ENCODE results near the gene RCBTB1. TPM values are rescaled to one million over a fixed set of nuclear protein-coding genes. Genes with fewer than 3 reads are reported as not detected.

RCBTB1 gene
- total and polyA plus RNA-seq, 7 experiments from 2014 or later: 8.1 to 22.2 (median 19.9) TPM

- Histone ChIP-seq H3K36me3 (ENCODE audit: control insufficient read depth in 2 of 3, insufficient read depth in 3 of 3, low read length in 3 of 3) (peaks cover 0 to 18% (median 7%) of the 10 kb centered on the region in 3 experiments), H3K4me1 (ENCODE audit: control insufficient read depth in 2 of 2, insufficient read depth in 2 of 2, low read length in 2 of 2) (peaks cover 0 to 3% of the 10 kb centered on the region in 2 donors), H3K9me3 (ENCODE audit: control insufficient read depth in 2 of 3, low read length in 3 of 3) (no peaks in the 10 kb centered on the region), H3K27ac (ENCODE audit: low read depth, low read length) (no peak overlapping the region), H3K27me3 (ENCODE audit: control insufficient read depth in 2 of 2, insufficient read depth in 2 of 2, low read length in 2 of 2) (no peaks in the 10 kb centered on the region), H3K4me3 (ENCODE audit: low read length) (no peak overlapping the region)
- intact Hi-C loops (cut with micrococcal nuclease): no loop called here
- Mint-ChIP-seq H3K9me3 (no peaks in the 10 kb centered on the region), H3K4me1 (peaks cover 0 to 9% (median 5%) of the 10 kb centered on the region in 7 donors), H3K27ac (peak overlapping the region in 3 of 9 donors; percentile 6 to 65 (median 39)), H3K36me3 (peaks cover 4 to 47% (median 13%) of the 10 kb centered on the region in 5 donors), H3K27me3 (no peaks in the 10 kb centered on the region), H3K4me3 (no peak overlapping the region)
- ATAC-seq (no peak), DNase-seq (no peak)
- CTCF ChIA-PET: no interaction called here
- POLR2A ChIA-PET: no interaction called here
These were observed 39.7 kb downstream of the RCBTB1 start for GRCh38 chr13:49545661-49546060.

- no peak for DNase-seq
- peak overlapping the region in 1 of 9 donors; percentile 67 for H3K27ac Mint-ChIP-seq
- no peaks in the 10 kb centered on the region for H3K27me3 ChIP-seq (ENCODE audit: control insufficient read depth in 2 of 2, insufficient read depth in 2 of 2, low read length in 2 of 2)
- POLR2A ChIA-PET: interaction anchor here (1.4 kb wide), 1 partner anchor 99 kb away, joined by 4 read pairs; the partner anchor contains the start of genes CAB39L and SETDB2
- intact Hi-C loops (cut with micrococcal nuclease): loop anchor here (5.0 kb wide), 3 partner anchors 46 to 101 kb away; partner anchors contain the start of genes CAB39L (in 1 of the 2), PHF11 (in 1 of the 2) and SETDB2 (in 1 of the 2)
- peaks cover 5 to 26% (median 22%) of the 10 kb centered on the region in 7 donors for H3K4me1 Mint-ChIP-seq
- peaks cover 0 to 8% (median 7%) of the 10 kb centered on the region in 3 experiments for H3K36me3 ChIP-seq (ENCODE audit: control insufficient read depth in 2 of 3, insufficient read depth in 3 of 3, low read length in 3 of 3)
- H3K4me3 Mint-ChIP-seq: no peak overlapping the region
- no peaks in the 10 kb centered on the region for H3K9me3 Mint-ChIP-seq
- H3K36me3 Mint-ChIP-seq: peaks cover 5 to 31% (median 20%) of the 10 kb centered on the region in 5 donors
- no peaks in the 10 kb centered on the region for H3K27me3 Mint-ChIP-seq
- CTCF ChIA-PET: interaction anchor here (0.6 kb wide), 1 partner anchor 96 kb away, joined by 3 read pairs; no protein-coding TSS in a partner anchor
- H3K9me3 ChIP-seq (ENCODE audit: control insufficient read depth in 2 of 3, low read length in 3 of 3): no peaks in the 10 kb centered on the region
- no peak overlapping the region for H3K4me3 ChIP-seq (ENCODE audit: low read length)
- no peak for ATAC-seq
- peaks cover 0 to 18% of the 10 kb centered on the region in 2 donors for H3K4me1 ChIP-seq (ENCODE audit: control insufficient read depth in 2 of 2, insufficient read depth in 2 of 2, low read length in 2 of 2)
- no peak overlapping the region for H3K27ac ChIP-seq (ENCODE audit: low read depth, low read length)
These were observed 41.7 kb downstream of the RCBTB1 start for GRCh38 chr13:49543656-49544055.

DNA sequence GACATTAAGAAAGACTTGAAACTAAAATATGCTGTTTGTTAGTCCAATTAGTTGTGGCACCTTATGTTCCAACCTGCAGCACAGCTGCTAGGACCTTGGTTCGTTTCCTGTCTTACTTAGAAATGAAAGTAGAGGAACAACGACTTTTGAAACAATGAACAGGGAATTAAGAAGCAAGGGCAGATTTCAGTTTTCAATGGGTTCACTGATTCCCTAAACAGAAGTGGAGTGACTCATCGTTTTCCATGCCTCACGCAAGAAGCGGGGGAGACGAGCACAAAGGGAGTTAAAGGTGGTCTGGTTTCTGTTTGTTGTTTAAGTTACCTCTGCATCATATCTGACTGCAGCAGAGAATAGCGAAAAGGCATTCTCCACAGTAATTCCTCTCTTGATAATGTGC lies 44.8 kb downstream of the RCBTB1 start:
- peak in 6 of 9 donors; percentile 25 to 46 (median 30) for DNase-seq
- POLR2A ChIA-PET: interaction anchor here (1.0 to 3.8 kb wide), 6 partner anchors 45 to 96 kb away, joined by 3 to 25 read pairs (median 8); partner anchors contain the start of genes ARL11, CAB39L, PHF11 and RCBTB1
- no peaks in the 10 kb centered on the region for H3K27me3 Mint-ChIP-seq
- CTCF ChIA-PET: interaction anchor here (0.6 to 0.8 kb wide), 2 partner anchors 63 to 297 kb away, joined by 3 read pairs; no protein-coding TSS in a partner anchor
- intact Hi-C loops (cut with micrococcal nuclease): loop anchor here (1.0 to 5.0 kb wide), 6 partner anchors 43 to 98 kb away; partner anchors contain the start of genes PHF11 (in 2 of the 2), RCBTB1 (in 2 of the 2), CAB39L (in 1 of the 2) and SETDB2 (in 1 of the 2)
- peak; percentile 44 for ATAC-seq
- H3K36me3 ChIP-seq (ENCODE audit: control insufficient read depth in 2 of 3, insufficient read depth in 3 of 3, low read length in 3 of 3): peaks cover 0 to 6% (median 0%) of the 10 kb centered on the region in 3 experiments
- H3K4me3 ChIP-seq (ENCODE audit: low read length): peak overlapping the region; percentile 38
- H3K4me1 ChIP-seq (ENCODE audit: control insufficient read depth in 2 of 2, insufficient read depth in 2 of 2, low read length in 2 of 2): peaks cover 0 to 18% of the 10 kb centered on the region in 2 donors
- peaks cover 5 to 27% (median 13%) of the 10 kb centered on the region in 5 donors for H3K36me3 Mint-ChIP-seq
- no peaks in the 10 kb centered on the region for H3K9me3 Mint-ChIP-seq
- peak overlapping the region; percentile 76 for H3K27ac ChIP-seq (ENCODE audit: low read depth, low read length)
- H3K9me3 ChIP-seq (ENCODE audit: control insufficient read depth in 2 of 3, low read length in 3 of 3): no peaks in the 10 kb centered on the region
- peak overlapping the region; percentile 79 to 89 (median 83) for H3K4me3 Mint-ChIP-seq
- peak overlapping the region; percentile 89 to 99 (median 94) for H3K27ac Mint-ChIP-seq
- no peaks in the 10 kb centered on the region for H3K27me3 ChIP-seq (ENCODE audit: control insufficient read depth in 2 of 2, insufficient read depth in 2 of 2, low read length in 2 of 2)
- H3K4me1 Mint-ChIP-seq: peaks cover 5 to 26% (median 23%) of the 10 kb centered on the region in 7 donors

DNA sequence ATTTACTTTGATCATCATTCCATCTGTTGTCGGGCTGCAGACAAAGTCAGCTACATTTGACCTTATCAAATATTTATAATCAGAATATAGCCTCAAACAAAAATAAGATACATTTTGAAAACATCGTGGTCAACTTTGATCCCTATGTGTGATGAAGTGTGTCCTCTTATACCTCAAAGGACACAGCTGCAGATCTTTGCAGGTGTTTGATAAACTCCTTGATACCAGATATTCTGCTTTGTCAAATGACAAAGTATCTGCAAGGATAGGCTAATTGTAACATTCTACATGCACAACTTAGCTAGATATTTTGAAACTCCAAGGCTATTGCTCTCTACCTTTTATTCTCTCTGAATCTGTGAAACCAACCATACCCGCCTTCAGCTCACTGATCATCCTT lies 45.6 kb downstream of the RCBTB1 start:
- H3K27me3 ChIP-seq (ENCODE audit: control insufficient read depth in 2 of 2, insufficient read depth in 2 of 2, low read length in 2 of 2): no peaks in the 10 kb centered on the region
- intact Hi-C loops (cut with micrococcal nuclease): loop anchor here (1.0 to 5.0 kb wide), 6 partner anchors 42 to 97 kb away; partner anchors contain the start of genes PHF11 (in 2 of the 2), RCBTB1 (in 2 of the 2), CAB39L (in 1 of the 2) and SETDB2 (in 1 of the 2)
- CTCF ChIA-PET: interaction anchor here (0.6 to 0.7 kb wide), 2 partner anchors 58 to 60 kb away, joined by 3 read pairs; no protein-coding TSS in a partner anchor
- no peak for DNase-seq
- H3K27me3 Mint-ChIP-seq: no peaks in the 10 kb centered on the region
- peak overlapping the region; percentile 87 to 99 (median 91) for H3K27ac Mint-ChIP-seq
- peak overlapping the region in 9 of 10 donors; percentile 79 to 89 (median 82) for H3K4me3 Mint-ChIP-seq
- H3K27ac ChIP-seq (ENCODE audit: low read depth, low read length): peak overlapping the region; percentile 15
- H3K4me1 ChIP-seq (ENCODE audit: control insufficient read depth in 2 of 2, insufficient read depth in 2 of 2, low read length in 2 of 2): peaks cover 0 to 18% of the 10 kb centered on the region in 2 donors
- H3K4me1 Mint-ChIP-seq: peaks cover 5 to 26% (median 23%) of the 10 kb centered on the region in 7 donors
- ATAC-seq: no peak
- peak overlapping the region; percentile 38 for H3K4me3 ChIP-seq (ENCODE audit: low read length)
- no peaks in the 10 kb centered on the region for H3K9me3 ChIP-seq (ENCODE audit: control insufficient read depth in 2 of 3, low read length in 3 of 3)
- no peaks in the 10 kb centered on the region for H3K9me3 Mint-ChIP-seq
- peaks cover 5 to 29% (median 12%) of the 10 kb centered on the region in 5 donors for H3K36me3 Mint-ChIP-seq
- no peaks in the 10 kb centered on the region for H3K36me3 ChIP-seq (ENCODE audit: control insufficient read depth in 2 of 3, insufficient read depth in 3 of 3, low read length in 3 of 3)
- POLR2A ChIA-PET: interaction anchor here (0.8 to 3.8 kb wide), 8 partner anchors 10 to 96 kb away, joined by 3 to 25 read pairs (median 4); partner anchors contain the start of genes ARL11, CAB39L, PHF11 and RCBTB1

GRCh38 chr13:49539313-49539712 lies 46.0 kb downstream of the RCBTB1 start:
- CTCF ChIA-PET: interaction anchor here (1.0 kb wide), 1 partner anchor 236 kb away, joined by 3 read pairs; no protein-coding TSS in a partner anchor
- Mint-ChIP-seq H3K27ac (peak overlapping the region; percentile 84 to 99 (median 91)), H3K9me3 (no peaks in the 10 kb centered on the region), H3K27me3 (no peaks in the 10 kb centered on the region), H3K36me3 (peaks cover 5 to 31% (median 12%) of the 10 kb centered on the region in 5 donors), H3K4me3 (peak overlapping the region; percentile 68 to 89 (median 81)), H3K4me1 (peaks cover 5 to 28% (median 24%) of the 10 kb centered on the region in 7 donors)
- no peaks in the 10 kb centered on the region for H3K27me3 ChIP-seq (ENCODE audit: control insufficient read depth in 2 of 2, insufficient read depth in 2 of 2, low read length in 2 of 2)
- H3K4me1 ChIP-seq (ENCODE audit: control insufficient read depth in 2 of 2, insufficient read depth in 2 of 2, low read length in 2 of 2): peaks cover 0 to 18% of the 10 kb centered on the region in 2 donors
- peak overlapping the region; percentile 15 for H3K27ac ChIP-seq (ENCODE audit: low read depth, low read length)
- H3K9me3 ChIP-seq (ENCODE audit: control insufficient read depth in 2 of 3, low read length in 3 of 3): no peaks in the 10 kb centered on the region
- no peak for ATAC-seq
- DNase-seq: no peak
- no peak overlapping the region for H3K4me3 ChIP-seq (ENCODE audit: low read length)
- intact Hi-C loops (cut with micrococcal nuclease): no loop called here
- POLR2A ChIA-PET: interaction anchor here (0.8 to 3.8 kb wide), 7 partner anchors 9 to 95 kb away, joined by 3 to 25 read pairs (median 4); partner anchors contain the start of genes ARL11, CAB39L, PHF11 and RCBTB1
- no peaks in the 10 kb centered on the region for H3K36me3 ChIP-seq (ENCODE audit: control insufficient read depth in 2 of 3, insufficient read depth in 3 of 3, low read length in 3 of 3)

GRCh38 chr13:49538404-49538803 lies 47.0 kb downstream of the RCBTB1 start:
- no peak overlapping the region for H3K4me3 ChIP-seq (ENCODE audit: low read length)
- ATAC-seq: no peak
- ChIA-PET CTCF (interaction anchor here (0.6 to 1.0 kb wide), 2 partner anchors 10 to 235 kb away, joined by 3 to 5 read pairs; no protein-coding TSS in a partner anchor), POLR2A (interaction anchor here (3.6 to 3.8 kb wide), 2 partner anchors 42 to 94 kb away, joined by 19 to 25 read pairs; partner anchors contain the start of genes CAB39L, PHF11 and SETDB2)
- intact Hi-C loops (cut with micrococcal nuclease): no loop called here
- H3K36me3 Mint-ChIP-seq: peaks cover 9 to 38% (median 12%) of the 10 kb centered on the region in 5 donors
- H3K4me1 ChIP-seq (ENCODE audit: control insufficient read depth in 2 of 2, insufficient read depth in 2 of 2, low read length in 2 of 2): peaks cover 0 to 18% of the 10 kb centered on the region in 2 donors
- no peak overlapping the region for H3K4me3 Mint-ChIP-seq
- DNase-seq: no peak
- H3K9me3 Mint-ChIP-seq: no peaks in the 10 kb centered on the region
- peaks cover 8 to 35% (median 25%) of the 10 kb centered on the region in 7 donors for H3K4me1 Mint-ChIP-seq
- H3K27ac Mint-ChIP-seq: no peak overlapping the region
- H3K27me3 Mint-ChIP-seq: no peaks in the 10 kb centered on the region
- H3K9me3 ChIP-seq (ENCODE audit: control insufficient read depth in 2 of 3, low read length in 3 of 3): no peaks in the 10 kb centered on the region
- H3K27me3 ChIP-seq (ENCODE audit: control insufficient read depth in 2 of 2, insufficient read depth in 2 of 2, low read length in 2 of 2): no peaks in the 10 kb centered on the region
- H3K36me3 ChIP-seq (ENCODE audit: control insufficient read depth in 2 of 3, insufficient read depth in 3 of 3, low read length in 3 of 3): no peaks in the 10 kb centered on the region
- H3K27ac ChIP-seq (ENCODE audit: low read depth, low read length): no peak overlapping the region

Measured in naive thymus-derived CD4-positive, alpha-beta T cell (primary cell).